ENCODE results near the gene ASPSCR1. TPM values are rescaled to one million over a fixed set of nuclear protein-coding genes. Genes with fewer than 3 reads are reported as not detected.

Gene ASPSCR1
- total and polyA plus RNA-seq, 8 donors, result 12.2 to 78.8 (median 17.8) TPM

DNA sequence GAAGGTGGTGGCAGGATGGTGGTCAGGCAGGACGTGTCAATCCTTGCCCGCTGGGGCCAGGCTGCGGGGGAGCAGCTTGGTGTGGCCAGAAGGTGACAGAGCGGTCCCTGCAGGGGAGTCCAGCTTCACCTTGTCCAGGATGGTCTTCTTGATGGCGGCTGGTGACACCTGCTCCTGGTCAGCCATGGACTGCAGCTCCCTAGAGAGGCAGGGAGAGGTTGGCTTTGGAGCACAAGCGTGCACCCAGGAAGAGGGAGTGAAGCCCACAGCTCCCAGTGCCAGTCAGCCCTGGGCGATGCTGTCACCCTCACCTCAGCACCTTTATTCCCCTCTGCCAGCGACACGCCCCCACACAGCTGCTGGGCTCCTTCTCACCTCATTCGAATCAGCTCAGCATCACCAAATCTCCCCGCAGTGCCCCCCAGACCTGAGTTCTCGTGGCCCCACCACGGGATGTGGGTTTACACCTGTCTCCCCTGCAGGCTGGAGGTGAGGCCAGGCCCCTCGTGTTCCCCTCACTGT is 44.2 kb upstream of the ASPSCR1 start:
- peak in 2 of 6 donors; percentile 42 to 66 for DNase-seq
- Histone ChIP-seq H3K4me1 (peaks cover 0 to 9% (median 3%) of the 10 kb centered on the region in 3 donors), H3K27me3 (no peaks in the 10 kb centered on the region), H3K27ac (no peak overlapping the region), H3K36me3 (no peaks in the 10 kb centered on the region), H3K9me3 (no peaks in the 10 kb centered on the region), H3K4me3 (no peak overlapping the region)
- TF ChIP-seq, protein P1, sequence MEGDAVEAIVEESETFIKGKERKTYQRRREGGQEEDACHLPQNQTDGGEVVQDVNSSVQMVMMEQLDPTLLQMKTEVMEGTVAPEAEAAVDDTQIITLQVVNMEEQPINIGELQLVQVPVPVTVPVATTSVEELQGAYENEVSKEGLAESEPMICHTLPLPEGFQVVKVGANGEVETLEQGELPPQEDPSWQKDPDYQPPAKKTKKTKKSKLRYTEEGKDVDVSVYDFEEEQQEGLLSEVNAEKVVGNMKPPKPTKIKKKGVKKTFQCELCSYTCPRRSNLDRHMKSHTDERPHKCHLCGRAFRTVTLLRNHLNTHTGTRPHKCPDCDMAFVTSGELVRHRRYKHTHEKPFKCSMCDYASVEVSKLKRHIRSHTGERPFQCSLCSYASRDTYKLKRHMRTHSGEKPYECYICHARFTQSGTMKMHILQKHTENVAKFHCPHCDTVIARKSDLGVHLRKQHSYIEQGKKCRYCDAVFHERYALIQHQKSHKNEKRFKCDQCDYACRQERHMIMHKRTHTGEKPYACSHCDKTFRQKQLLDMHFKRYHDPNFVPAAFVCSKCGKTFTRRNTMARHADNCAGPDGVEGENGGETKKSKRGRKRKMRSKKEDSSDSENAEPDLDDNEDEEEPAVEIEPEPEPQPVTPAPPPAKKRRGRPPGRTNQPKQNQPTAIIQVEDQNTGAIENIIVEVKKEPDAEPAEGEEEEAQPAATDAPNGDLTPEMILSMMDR (IDR thresholded peaks at IDR 0.05), result no peak
- intact Hi-C loops (cut with DNase I), result no loop called here
- ATAC-seq, result no peak
- no peak for FAIRE-seq
- 84 to 91% methylated on average over 14 of the region's 14 CpGs for WGBS, 2 donors

DNA sequence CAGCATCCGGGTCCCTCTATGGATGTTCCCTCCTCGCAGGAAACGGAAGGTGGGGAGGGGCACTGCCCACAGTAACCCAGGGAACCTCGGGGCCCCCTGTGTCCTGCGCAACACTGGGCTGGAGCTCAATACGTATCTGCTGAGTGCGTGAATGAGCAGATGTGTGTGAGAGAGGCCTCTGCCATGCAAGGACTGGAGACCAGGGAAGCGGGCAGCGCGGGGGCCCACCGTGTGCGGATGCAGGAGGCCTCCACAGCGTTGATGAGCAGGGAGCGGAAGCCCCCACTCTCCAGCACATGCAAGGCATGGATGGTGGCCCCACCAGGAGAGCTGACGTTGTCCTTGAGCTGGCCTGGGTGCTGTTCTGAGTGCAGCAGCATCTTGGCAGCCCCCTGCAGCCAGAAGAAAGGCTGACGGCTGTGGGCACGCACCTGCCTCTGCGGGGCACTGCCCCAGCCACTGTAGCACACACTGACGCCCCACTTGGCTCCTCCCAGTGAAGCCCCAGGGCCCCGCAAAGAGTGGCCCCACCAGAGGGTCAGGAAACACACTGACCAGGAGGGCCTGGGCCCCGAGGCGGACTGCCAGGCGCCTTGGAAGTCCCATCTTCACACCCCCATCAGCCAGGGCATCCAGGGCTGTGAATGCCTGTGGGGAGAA is 43.2 kb upstream of the ASPSCR1 start:
- H3K4me3 ChIP-seq, result no peak overlapping the region
- H3K27ac ChIP-seq, result no peak overlapping the region
- no peaks in the 10 kb centered on the region for H3K27me3 ChIP-seq
- DNase-seq (peak in 2 of 6 donors; percentile 36 to 72), FAIRE-seq (no peak), ATAC-seq (no peak)
- H3K9me3 ChIP-seq, result no peaks in the 10 kb centered on the region
- TF ChIP-seq, protein P1 (IDR thresholded peaks at IDR 0.05), result no peak
- intact Hi-C loops (cut with DNase I), result no loop called here
- H3K36me3 ChIP-seq, result no peaks in the 10 kb centered on the region
- WGBS, 2 donors, result 77 to 78% methylated on average over 23 of the region's 23 CpGs
- peaks cover 0 to 5% (median 3%) of the 10 kb centered on the region in 3 donors for H3K4me1 ChIP-seq

- no peak for FAIRE-seq
- 87 to 89% methylated on average over 38 of the region's 38 CpGs for WGBS, 2 donors
- DNase-seq, result peak in 4 of 6 donors; percentile 31 to 75 (median 47)
- H3K4me3 ChIP-seq, result peak overlapping the region in 1 of 4 donors; percentile 68
- H3K4me1 ChIP-seq, result peaks cover 0 to 5% (median 3%) of the 10 kb centered on the region in 3 donors
- H3K27me3 ChIP-seq, result no peaks in the 10 kb centered on the region
- H3K36me3 ChIP-seq, result no peaks in the 10 kb centered on the region
- no peaks in the 10 kb centered on the region for H3K9me3 ChIP-seq
- no peak for ATAC-seq
- no peak overlapping the region for H3K27ac ChIP-seq
- intact Hi-C loops (cut with DNase I), result no loop called here
- TF ChIP-seq, protein P1 (IDR thresholded peaks at IDR 0.05), result no peak
Measured at GRCh38 chr17:81934850-81935708, 42.4 kb upstream of the ASPSCR1 start.

DNA sequence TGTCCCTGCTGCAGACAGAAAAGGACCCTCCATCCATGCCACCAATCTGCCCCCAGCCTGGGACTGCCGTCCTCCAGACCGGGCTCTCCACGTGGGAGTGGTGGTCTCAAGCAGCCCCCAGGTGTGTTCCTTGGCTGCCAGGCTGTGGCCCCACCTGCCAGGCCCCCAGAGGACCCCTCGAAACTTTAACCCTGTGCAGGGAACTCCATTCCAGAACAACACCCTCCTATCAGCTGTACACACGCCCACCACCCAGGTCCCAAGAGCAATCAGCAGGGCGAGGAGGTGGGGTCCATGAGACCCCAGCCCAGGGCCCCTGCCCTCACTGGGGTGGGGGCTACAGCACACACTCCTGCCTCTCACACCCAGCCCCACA is 41.7 kb upstream of the ASPSCR1 start:
- 68 to 84% methylated on average over 6 of the region's 6 CpGs for WGBS, 2 donors
- Histone ChIP-seq H3K4me3 (peak overlapping the region; percentile 52 to 74 (median 70)), H3K4me1 (peaks cover 0 to 5% (median 3%) of the 10 kb centered on the region in 3 donors), H3K27ac (no peak overlapping the region), H3K9me3 (no peaks in the 10 kb centered on the region), H3K36me3 (no peaks in the 10 kb centered on the region), H3K27me3 (no peaks in the 10 kb centered on the region)
- intact Hi-C loops (cut with DNase I), result no loop called here
- ATAC-seq (no peak), DNase-seq (peak in 2 of 6 donors; percentile 26 to 48), FAIRE-seq (no peak)
- TF ChIP-seq, protein P1 (IDR thresholded peaks at IDR 0.05), result no peak
